ENCODE results near the gene CENPE.

Gene CENPE

DNA sequence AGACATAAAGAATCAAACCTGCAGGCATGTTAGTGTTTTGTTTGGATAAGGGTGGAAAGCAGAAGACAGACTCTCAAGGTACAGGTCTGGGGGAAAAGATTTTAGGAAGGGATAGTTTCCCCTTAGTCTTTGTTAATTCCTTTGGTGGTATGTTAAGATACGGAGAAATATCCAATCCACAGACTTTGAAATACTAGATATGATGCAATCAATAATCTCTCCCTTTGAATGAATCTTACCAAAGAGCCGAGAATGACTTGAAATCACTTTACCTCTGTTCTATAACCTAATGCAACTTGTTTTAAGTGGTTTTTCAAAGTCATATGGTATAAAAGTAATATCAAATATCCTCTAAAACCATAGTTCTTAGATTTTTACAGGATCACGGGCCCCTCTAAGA, 93.3 kb downstream of the CENPE start:
- Histone ChIP-seq H3K27ac (no peak overlapping the region), H3K4me3 (no peak overlapping the region)
- TF ChIP-seq, protein P1, sequence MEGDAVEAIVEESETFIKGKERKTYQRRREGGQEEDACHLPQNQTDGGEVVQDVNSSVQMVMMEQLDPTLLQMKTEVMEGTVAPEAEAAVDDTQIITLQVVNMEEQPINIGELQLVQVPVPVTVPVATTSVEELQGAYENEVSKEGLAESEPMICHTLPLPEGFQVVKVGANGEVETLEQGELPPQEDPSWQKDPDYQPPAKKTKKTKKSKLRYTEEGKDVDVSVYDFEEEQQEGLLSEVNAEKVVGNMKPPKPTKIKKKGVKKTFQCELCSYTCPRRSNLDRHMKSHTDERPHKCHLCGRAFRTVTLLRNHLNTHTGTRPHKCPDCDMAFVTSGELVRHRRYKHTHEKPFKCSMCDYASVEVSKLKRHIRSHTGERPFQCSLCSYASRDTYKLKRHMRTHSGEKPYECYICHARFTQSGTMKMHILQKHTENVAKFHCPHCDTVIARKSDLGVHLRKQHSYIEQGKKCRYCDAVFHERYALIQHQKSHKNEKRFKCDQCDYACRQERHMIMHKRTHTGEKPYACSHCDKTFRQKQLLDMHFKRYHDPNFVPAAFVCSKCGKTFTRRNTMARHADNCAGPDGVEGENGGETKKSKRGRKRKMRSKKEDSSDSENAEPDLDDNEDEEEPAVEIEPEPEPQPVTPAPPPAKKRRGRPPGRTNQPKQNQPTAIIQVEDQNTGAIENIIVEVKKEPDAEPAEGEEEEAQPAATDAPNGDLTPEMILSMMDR (IDR thresholded peaks at IDR 0.05) = no peak
- DNase-seq (ENCODE audit: low spot score) = no peak

DNA sequence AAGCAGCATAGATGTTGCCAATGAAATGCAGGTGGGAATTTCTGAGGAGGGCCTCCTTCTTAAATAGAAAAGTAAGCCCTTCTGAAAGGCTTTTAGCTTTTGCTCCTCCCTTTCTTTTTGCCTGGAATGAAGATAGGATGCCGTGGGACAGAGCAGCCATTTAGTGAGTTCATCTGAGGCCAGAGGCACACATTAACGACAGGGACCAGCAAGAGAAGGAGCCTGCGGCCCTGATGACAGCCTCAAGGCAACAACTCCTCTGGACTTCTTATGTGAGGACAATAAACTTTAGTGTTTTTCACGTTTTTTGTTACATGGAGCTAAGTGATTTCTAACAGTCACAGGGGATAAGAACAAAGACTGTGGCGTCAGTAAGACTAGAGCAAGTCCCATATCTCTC, 97.5 kb downstream of the CENPE start:
- TF ChIP-seq, protein P1 (IDR thresholded peaks at IDR 0.05) = no peak
- H3K4me3 ChIP-seq = no peak overlapping the region
- no peak for DNase-seq (ENCODE audit: low spot score)

DNA sequence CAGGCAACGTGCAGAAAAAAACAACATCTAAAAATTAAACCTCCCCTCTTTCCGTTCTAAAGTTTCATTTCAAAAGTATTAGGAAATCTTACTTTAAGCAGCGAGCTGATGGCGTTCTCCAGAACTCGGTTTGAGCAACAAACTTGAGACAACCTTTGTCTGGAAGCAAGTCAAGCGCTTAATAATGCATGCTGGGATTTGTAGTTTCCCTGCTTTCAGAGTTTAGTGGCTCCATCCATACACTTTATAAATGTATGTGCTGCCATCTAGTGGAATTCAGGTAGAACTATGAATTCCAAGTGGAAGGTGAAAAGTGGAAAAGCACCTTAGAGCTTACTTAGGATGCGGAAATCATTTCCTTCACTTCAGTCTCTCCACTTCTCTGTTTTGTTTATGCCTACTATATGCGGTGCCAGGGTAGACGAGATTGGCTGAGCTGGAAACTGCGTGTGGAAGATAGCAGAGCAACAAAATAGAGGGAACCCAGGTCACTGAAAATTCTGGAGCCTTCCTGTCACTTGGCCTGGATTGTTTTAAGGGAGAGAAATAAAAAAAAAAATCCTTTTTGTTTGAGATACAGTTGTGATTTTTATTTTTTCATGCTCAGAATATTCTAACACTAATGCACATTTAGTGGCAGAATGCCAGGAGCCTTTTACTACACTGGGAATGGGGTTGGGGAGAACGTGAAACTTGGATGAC, 98.3 kb downstream of the CENPE start, which contains the start of gene BDH2:
Gene BDH2 (minus strand): TSS at position 144 of the 702 bp plus-strand sequence. CDS start 3,580 bp downstream, outside the sequence.
- peak within 1 kb of the TSS; percentile 66 for H3K4me3 ChIP-seq
- TF ChIP-seq, protein P1 (IDR thresholded peaks at IDR 0.05) = no peak
- DNase-seq (ENCODE audit: low spot score) = no peak
- peak within 1 kb of the TSS; percentile 41 to 62 for H3K27ac ChIP-seq

More for the DNA sequence above, 97.5 kb downstream of the CENPE start:
- no peak overlapping the region for H3K27ac ChIP-seq

DNA sequence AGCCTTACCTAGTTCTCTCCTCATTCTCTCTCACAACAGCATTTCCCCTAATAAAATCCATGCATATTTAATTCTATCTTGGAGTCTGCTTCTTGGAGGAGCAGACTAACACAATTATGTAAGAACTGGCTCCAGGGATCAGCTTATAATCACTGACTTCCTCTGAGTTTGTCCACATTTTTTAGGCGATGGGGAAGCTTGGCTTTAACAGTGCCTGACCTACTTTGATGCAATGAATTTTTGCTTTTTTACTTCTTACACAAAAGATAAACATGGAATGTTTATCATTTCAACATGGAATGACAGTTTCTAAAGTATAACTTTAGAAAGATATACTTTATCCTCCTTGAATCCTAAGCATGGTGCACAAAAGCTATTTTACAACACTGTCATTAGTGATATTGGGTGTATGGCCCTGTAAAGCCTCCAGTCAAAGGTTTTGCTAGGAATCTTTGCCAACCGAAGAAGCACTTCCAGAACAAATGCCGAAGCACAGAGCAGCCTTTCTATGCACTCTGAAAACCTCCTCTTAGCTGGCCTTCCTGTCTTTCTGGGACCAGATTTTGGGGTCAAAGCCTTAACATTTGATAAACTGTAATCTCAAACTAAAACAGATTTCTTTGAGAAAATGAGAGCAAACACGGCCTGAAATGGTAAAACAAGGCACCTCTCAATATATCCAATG, 99.2 kb downstream of the CENPE start:
- no peak for DNase-seq (ENCODE audit: low spot score)
- peak overlapping the region; percentile 66 for H3K4me3 ChIP-seq
- H3K27ac ChIP-seq = peak overlapping the region; percentile 41 to 62
- TF ChIP-seq, protein P1 (IDR thresholded peaks at IDR 0.05) = no peak

DNA sequence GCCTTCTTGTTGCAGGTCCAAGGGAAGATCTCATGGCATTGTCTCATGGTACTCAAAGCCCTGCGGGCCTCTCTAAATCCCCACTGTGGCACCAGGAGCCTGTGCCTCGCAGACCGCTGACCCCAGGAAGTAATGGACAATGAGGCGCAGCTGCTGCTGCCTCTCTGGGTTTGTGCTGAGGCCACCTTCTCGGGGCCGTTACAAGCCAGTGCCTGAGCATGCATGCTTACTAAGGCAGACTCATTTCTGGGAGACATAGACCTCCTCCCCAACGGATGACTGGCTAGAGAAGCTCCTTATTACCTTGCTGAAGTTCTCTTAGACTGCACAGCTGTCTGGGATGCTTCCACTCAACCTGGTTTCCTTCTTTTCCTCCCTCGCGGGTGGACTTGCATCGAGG, 99.8 kb downstream of the CENPE start:
- H3K4me3 ChIP-seq = peak overlapping the region; percentile 66
- no peak for DNase-seq (ENCODE audit: low spot score)
- peak overlapping the region in 1 of 2 donors; percentile 62 for H3K27ac ChIP-seq
- TF ChIP-seq, protein P1 (IDR thresholded peaks at IDR 0.05) = no peak

DNA sequence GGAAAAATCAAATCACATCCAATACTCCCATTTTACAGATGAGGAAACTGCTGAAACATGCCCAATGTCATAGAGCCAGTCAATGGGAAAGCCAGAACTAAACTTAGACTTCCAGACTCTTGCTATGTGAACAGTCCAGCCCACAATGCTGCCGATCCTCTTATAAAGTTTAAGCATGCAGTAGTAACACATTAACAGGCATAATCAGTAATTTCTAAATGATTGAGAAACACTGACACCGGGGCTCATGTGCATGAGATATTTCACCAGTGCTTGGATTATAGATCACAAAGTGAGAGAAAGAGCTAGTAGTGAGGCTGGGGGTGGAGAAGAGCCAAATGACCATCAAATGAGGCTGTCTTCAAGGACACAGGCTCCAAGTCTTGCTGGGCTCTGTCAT, 101.0 kb downstream of the CENPE start:
- no peak overlapping the region for H3K27ac ChIP-seq
- DNase-seq (ENCODE audit: low spot score) = no peak
- H3K4me3 ChIP-seq = no peak overlapping the region
- TF ChIP-seq, protein P1 (IDR thresholded peaks at IDR 0.05) = no peak

DNA sequence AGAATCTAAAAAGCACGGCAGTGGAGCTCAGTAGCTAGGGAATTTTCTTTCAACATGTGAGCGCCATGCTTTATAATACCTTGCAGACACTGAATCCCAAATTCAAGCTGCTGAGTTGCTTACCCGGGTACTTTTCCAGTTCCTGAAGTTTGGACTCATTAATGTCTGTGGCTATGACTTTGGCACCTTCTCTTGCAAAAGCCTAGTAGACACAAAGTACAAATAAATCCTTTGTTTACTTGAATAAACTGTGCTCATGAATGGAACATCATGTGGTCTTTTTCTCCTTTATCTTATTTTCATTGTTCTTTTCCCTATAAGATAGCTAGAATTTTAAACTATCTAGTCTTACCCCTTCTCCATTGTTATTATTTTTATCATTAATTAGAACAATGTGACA, 103.1 kb downstream of the CENPE start:
- no peak for DNase-seq (ENCODE audit: low spot score)
- Histone ChIP-seq H3K4me3 (no peak overlapping the region), H3K27ac (no peak overlapping the region)
- TF ChIP-seq, protein P1 (IDR thresholded peaks at IDR 0.05) = no peak

Data from coronary artery (tissue), 2 donors.